ENCODE data around the gene DDIT3. TPM values are rescaled to one million over a fixed set of nuclear protein-coding genes. Genes with fewer than 3 reads are reported as not detected.

The DDIT3 gene
- total and polyA plus RNA-seq, 2 of the 13 experiments (the other 11 are each of a cell fraction or from before 2014, with no cell fraction given), result 27.5 to 48.7 TPM

DNA sequence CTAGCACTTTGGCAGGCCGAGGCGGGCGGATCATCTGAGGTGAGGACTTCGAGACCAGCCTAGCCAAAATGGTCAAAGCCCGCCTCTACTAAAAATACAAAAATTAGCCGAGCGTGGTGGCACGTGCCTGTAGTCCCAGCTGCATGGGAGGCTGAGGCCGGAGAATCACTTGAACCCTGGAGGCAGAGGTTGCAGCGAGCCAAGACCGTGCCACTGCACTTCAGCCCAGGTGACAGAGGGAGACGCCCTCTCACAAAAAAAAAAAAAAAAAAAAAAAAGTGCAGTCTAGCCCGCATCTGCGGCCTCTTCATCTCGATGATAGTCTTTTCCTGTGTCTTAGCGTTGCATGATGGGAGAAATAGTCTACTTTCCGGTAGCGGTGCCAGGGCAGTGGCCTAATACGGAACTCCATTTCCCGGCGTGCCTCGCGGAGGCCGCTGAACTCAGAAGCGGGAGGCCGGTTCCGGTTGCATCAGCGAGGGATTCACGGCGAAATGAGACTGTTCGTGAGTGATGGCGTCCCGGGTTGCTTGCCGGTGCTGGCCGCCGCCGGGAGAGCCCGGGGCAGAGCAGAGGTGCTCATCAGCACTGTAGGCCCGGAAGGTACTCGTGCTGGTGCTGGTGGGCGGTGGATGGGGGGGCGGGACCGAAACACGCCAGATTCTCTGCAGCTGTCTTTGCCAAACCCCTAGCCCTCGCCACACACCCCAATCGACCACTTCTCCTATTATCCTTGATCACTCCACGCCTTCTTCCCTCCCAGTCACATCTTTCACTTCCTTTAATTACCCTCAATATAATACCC, 32.5 kb downstream of the DDIT3 start, which contains the start of gene MARS1 (continued):
- TF ChIP-seq, protein P1, sequence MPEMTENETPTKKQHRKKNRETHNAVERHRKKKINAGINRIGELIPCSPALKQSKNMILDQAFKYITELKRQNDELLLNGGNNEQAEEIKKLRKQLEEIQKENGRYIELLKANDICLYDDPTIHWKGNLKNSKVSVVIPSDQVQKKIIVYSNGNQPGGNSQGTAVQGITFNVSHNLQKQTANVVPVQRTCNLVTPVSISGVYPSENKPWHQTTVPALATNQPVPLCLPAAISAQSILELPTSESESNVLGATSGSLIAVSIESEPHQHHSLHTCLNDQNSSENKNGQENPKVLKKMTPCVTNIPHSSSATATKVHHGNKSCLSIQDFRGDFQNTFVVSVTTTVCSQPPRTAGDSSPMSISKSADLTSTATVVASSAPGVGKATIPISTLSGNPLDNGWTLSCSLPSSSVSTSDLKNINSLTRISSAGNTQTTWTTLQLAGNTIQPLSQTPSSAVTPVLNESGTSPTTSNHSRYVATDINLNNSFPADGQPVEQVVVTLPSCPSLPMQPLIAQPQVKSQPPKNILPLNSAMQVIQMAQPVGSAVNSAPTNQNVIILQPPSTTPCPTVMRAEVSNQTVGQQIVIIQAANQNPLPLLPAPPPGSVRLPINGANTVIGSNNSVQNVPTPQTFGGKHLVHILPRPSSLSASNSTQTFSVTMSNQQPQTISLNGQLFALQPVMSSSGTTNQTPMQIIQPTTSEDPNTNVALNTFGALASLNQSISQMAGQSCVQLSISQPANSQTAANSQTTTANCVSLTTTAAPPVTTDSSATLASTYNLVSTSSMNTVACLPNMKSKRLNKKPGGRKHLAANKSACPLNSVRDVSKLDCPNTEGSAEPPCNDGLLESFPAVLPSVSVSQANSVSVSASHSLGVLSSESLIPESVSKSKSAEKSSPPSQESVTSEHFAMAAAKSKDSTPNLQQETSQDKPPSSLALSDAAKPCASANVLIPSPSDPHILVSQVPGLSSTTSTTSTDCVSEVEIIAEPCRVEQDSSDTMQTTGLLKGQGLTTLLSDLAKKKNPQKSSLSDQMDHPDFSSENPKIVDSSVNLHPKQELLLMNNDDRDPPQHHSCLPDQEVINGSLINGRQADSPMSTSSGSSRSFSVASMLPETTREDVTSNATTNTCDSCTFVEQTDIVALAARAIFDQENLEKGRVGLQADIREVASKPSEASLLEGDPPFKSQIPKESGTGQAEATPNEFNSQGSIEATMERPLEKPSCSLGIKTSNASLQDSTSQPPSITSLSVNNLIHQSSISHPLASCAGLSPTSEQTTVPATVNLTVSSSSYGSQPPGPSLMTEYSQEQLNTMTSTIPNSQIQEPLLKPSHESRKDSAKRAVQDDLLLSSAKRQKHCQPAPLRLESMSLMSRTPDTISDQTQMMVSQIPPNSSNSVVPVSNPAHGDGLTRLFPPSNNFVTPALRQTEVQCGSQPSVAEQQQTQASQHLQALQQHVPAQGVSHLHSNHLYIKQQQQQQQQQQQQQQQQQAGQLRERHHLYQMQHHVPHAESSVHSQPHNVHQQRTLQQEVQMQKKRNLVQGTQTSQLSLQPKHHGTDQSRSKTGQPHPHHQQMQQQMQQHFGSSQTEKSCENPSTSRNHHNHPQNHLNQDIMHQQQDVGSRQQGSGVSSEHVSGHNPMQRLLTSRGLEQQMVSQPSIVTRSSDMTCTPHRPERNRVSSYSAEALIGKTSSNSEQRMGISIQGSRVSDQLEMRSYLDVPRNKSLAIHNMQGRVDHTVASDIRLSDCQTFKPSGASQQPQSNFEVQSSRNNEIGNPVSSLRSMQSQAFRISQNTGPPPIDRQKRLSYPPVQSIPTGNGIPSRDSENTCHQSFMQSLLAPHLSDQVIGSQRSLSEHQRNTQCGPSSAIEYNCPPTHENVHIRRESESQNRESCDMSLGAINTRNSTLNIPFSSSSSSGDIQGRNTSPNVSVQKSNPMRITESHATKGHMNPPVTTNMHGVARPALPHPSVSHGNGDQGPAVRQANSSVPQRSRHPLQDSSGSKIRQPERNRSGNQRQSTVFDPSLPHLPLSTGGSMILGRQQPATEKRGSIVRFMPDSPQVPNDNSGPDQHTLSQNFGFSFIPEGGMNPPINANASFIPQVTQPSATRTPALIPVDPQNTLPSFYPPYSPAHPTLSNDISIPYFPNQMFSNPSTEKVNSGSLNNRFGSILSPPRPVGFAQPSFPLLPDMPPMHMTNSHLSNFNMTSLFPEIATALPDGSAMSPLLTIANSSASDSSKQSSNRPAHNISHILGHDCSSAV (CRISPR knock-in tag; IDR thresholded peaks at IDR 0.05; ENCODE audit: borderline replicate concordance), result no peak
- TF ChIP-seq NR2F2 (IDR thresholded peaks at IDR 0.05; ENCODE audit: borderline replicate concordance, low read depth) (no peak), YY1 (IDR thresholded peaks at IDR 0.05; ENCODE audit: insufficient read depth, insufficient replicate concordance, low read depth, low read length) (peak; percentile 85), YEATS4 (CRISPR knock-in tag; IDR thresholded peaks at IDR 0.05; ENCODE audit: borderline replicate concordance) (peak; percentile 95), EP300 (IDR thresholded peaks at IDR 0.05; ENCODE audit: low read depth in 2 of 2, low read length in 2 of 2) (0 out of 4 replicates have a peak, but pooled peaks have one; percentile 15 to 16), EP300 (CRISPR knock-in tag; IDR thresholded peaks at IDR 0.05; ENCODE audit: borderline replicate concordance) (no peak), ZFP82 (CRISPR knock-in tag; IDR thresholded peaks at IDR 0.05; ENCODE audit: borderline replicate concordance) (no peak), DDIT3 (CRISPR knock-in tag; IDR thresholded peaks at IDR 0.05) (no peak), KMT2B (CRISPR knock-in tag; IDR thresholded peaks at IDR 0.05) (peak; percentile 88), ZBTB38 (CRISPR knock-in tag; IDR thresholded peaks at IDR 0.05) (no peak), THAP8 (CRISPR knock-in tag; IDR thresholded peaks at IDR 0.05; ENCODE audit: borderline replicate concordance) (no peak), ZNF468 (CRISPR knock-in tag; IDR thresholded peaks at IDR 0.05) (no peak), SAP130 (CRISPR knock-in tag; IDR thresholded peaks at IDR 0.05; ENCODE audit: low read depth) (peak; percentile 97), FOSL1 (CRISPR knock-in tag; IDR thresholded peaks at IDR 0.05; ENCODE audit: borderline replicate concordance) (no peak)
- TF ChIP-seq, protein P2, sequence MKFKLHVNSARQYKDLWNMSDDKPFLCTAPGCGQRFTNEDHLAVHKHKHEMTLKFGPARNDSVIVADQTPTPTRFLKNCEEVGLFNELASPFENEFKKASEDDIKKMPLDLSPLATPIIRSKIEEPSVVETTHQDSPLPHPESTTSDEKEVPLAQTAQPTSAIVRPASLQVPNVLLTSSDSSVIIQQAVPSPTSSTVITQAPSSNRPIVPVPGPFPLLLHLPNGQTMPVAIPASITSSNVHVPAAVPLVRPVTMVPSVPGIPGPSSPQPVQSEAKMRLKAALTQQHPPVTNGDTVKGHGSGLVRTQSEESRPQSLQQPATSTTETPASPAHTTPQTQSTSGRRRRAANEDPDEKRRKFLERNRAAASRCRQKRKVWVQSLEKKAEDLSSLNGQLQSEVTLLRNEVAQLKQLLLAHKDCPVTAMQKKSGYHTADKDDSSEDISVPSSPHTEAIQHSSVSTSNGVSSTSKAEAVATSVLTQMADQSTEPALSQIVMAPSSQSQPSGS (CRISPR knock-in tag; IDR thresholded peaks at IDR 0.05), result no peak; the same call in 1 of the 2 replicates
- TF ChIP-seq, protein P3, sequence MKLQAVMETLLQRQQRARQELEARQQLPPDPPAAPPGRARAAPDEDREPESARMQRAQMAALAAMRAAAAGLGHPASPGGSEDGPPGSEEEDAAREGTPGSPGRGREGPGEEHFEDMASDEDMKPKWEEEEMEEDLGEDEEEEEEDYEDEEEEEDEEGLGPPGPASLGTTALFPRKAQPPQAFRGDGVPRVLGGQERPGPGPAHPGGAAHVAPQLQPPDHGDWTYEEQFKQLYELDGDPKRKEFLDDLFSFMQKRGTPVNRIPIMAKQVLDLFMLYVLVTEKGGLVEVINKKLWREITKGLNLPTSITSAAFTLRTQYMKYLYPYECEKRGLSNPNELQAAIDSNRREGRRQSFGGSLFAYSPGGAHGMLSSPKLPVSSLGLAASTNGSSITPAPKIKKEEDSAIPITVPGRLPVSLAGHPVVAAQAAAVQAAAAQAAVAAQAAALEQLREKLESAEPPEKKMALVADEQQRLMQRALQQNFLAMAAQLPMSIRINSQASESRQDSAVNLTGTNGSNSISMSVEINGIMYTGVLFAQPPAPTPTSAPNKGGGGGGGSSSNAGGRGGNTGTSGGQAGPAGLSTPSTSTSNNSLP (IDR thresholded peaks at IDR 0.05; ENCODE audit: low read depth, low read length), result peak; percentile 42; the same call in 1 of the 2 replicates

Measured in HepG2 (cell line).